Testis (tissue), 3 donors: Measurements from ENCODE around the gene PVR. TPM values are rescaled to one million over a fixed set of nuclear protein-coding genes. Genes with fewer than 3 reads are reported as not detected.

Experiments
- DNase-seq: peaks from one replicate; pipeline ENCODE4 v3.0.0-alpha.2; 2019
- H3K27ac ChIP-seq, 2 donors: fragments of 200-600 bp; sonication (generic); one replicate each; pipeline ENCODE4 v1.5.1; 2019
- H3K27me3 ChIP-seq: fragments of 200-600 bp; sonication (generic); one replicate; pipeline ENCODE4 v1.5.1; 2019
- H3K36me3 ChIP-seq: fragments of 200-600 bp; sonication (generic); one replicate; pipeline ENCODE4 v1.5.1; 2017; ENCODE audit warnings: low read depth; ENCODE audit errors: missing control alignments
- H3K4me1 ChIP-seq: fragments of 200-600 bp; sonication (generic); one replicate; pipeline ENCODE4 v1.5.1; 2019
- H3K4me3 ChIP-seq, 2 donors: fragments of 200-600 bp; sonication (generic); one replicate each; pipeline ENCODE4 v1.5.1; 2017 to 2019
- H3K9me3 ChIP-seq: fragments of 200-600 bp; sonication (generic); one replicate; pipeline ENCODE4 v1.5.1; 2017
- POLR2A ChIP-seq: fragments of 450-650 bp; IDR thresholded peaks from one replicate; pipeline ENCODE4 v1.6.1; 2017; ENCODE audit warnings: antibody characterized with exemption, mild to moderate bottlenecking, moderate library complexity
- WGBS, 2 donors: methylation state at CpG; one replicate each; pipeline ENCODE4 v1.1.5; 2018; 5-methylcytosine and 5-hydroxymethylcytosine counted together
- intact Hi-C: fragments of 100-400 bp; cut with DNase I; formaldehyde crosslinking; loops from one replicate; pipeline ENCODE4 v1.15.1; 2023; ENCODE audit warnings: low total_unique reads
- polyA plus RNA-seq: library from polyadenylated mRNA; stranded (reverse); fragments of 350-450 nt; fragmentation: Illumina TruSeq; extraction: RNeasy Lipid Tissue Mini Kit (QIAGEN cat#74804); gene quantifications from one replicate; pipeline ENCODE4 v1.2.3, GENCODE V29; 2014; ENCODE audit warnings: low read depth, low replicate concordance; ENCODE audit not compliant: insufficient read depth
- total RNA-seq, 2 donors: library from RNA; depleted of rRNA; stranded (reverse); fragments of >200 nt; gene quantifications; one replicate each; pipeline ENCODE4 v1.2.3, GENCODE V29; 2016
- TF ChIP-seq, protein P1 (sequence below), 3 experiments: fragments of 450-650 bp in 2 of 3; fragments of 200-600 bp in 1 of 3; sonication (generic) in 1 of 3; IDR thresholded peaks; one replicate each; pipeline ENCODE4 v1.5.1; 2016 to 2019; ENCODE audit warnings: antibody characterized with exemption in 3 of 3, mild to moderate bottlenecking in 2 of 3, moderate library complexity in 1 of 3

Gene PVR
- total and polyA plus RNA-seq, 3 donors from 2014 or later: 29.1 to 41.1 (median 31.9) TPM

DNA sequence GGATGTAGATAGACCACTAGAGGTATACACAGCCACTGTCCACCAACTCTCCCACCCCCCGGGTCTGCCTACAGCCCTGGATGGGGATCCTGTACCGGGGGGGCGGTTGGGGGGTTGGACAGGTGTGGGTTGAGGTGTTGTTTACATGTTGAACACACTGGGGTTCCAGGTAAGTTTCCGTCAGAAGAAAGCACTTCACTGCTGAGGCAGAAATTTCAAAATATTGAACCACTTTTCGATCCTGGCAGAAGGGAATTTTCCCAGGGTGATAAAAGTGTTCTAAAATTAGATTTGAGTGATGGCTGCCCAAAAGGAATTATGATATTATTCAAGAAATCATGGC is 48.6 kb downstream of the PVR start:
- WGBS, 2 donors: 58 to 62% methylated on average over 5 of the region's 5 CpGs
- intact Hi-C loops: no loop called here
- TF ChIP-seq POLR2A: no peak
- TF ChIP-seq, protein P1, sequence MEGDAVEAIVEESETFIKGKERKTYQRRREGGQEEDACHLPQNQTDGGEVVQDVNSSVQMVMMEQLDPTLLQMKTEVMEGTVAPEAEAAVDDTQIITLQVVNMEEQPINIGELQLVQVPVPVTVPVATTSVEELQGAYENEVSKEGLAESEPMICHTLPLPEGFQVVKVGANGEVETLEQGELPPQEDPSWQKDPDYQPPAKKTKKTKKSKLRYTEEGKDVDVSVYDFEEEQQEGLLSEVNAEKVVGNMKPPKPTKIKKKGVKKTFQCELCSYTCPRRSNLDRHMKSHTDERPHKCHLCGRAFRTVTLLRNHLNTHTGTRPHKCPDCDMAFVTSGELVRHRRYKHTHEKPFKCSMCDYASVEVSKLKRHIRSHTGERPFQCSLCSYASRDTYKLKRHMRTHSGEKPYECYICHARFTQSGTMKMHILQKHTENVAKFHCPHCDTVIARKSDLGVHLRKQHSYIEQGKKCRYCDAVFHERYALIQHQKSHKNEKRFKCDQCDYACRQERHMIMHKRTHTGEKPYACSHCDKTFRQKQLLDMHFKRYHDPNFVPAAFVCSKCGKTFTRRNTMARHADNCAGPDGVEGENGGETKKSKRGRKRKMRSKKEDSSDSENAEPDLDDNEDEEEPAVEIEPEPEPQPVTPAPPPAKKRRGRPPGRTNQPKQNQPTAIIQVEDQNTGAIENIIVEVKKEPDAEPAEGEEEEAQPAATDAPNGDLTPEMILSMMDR (IDR thresholded peaks at IDR 0.05): no peak
- no peaks in the 10 kb centered on the region for H3K36me3 ChIP-seq
- DNase-seq: no peak
- H3K27me3 ChIP-seq: no peaks in the 10 kb centered on the region
- no peak overlapping the region for H3K27ac ChIP-seq
- H3K4me1 ChIP-seq: no peaks in the 10 kb centered on the region
- no peak overlapping the region for H3K4me3 ChIP-seq
- H3K9me3 ChIP-seq: no peaks in the 10 kb centered on the region

DNA sequence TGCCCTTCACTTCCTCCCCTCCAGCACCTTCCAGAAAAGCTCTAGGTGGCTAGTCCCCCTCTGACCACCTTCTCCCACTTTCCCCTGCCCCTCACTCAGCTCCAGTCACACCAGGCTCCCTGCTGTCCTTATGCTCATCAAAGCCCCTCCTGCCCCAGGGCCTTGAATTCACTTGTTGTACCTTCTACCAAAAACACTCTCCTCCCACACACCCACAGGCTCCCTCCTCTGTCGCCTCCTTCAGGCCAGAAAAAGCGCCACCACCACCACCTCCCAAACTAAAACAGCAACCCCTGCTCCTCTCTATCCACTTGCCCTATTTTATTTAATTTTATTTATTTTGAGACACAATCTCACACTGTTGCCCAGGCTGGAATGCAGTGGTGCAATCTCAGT is 50.5 kb downstream of the PVR start:
- no peak overlapping the region for H3K27ac ChIP-seq
- intact Hi-C loops: no loop called here
- WGBS, 2 donors: 85 to 86% methylated on average over 2 of the region's 2 CpGs

GRCh38 chr19:44696939-44697669 is 53.4 kb downstream of the PVR start:
- no peak for DNase-seq
- no peak for TF ChIP-seq POLR2A
- TF ChIP-seq, protein P1 (IDR thresholded peaks at IDR 0.05): no peak
- H3K36me3 ChIP-seq: no peaks in the 10 kb centered on the region
- H3K9me3 ChIP-seq: no peaks in the 10 kb centered on the region
- H3K27ac ChIP-seq: no peak overlapping the region
- H3K27me3 ChIP-seq: no peaks in the 10 kb centered on the region
- 73 to 76% methylated on average over 22 of the region's 22 CpGs for WGBS, 2 donors
- intact Hi-C loops: no loop called here
- H3K4me3 ChIP-seq: no peak overlapping the region
- no peaks in the 10 kb centered on the region for H3K4me1 ChIP-seq

More for the DNA sequence above, 50.5 kb downstream of the PVR start:
- Histone ChIP-seq H3K9me3 (no peaks in the 10 kb centered on the region), H3K27me3 (no peaks in the 10 kb centered on the region), H3K4me1 (no peaks in the 10 kb centered on the region), H3K4me3 (no peak overlapping the region), H3K36me3 (no peaks in the 10 kb centered on the region)
- TF ChIP-seq, protein P1 (IDR thresholded peaks at IDR 0.05): no peak
- no peak for TF ChIP-seq POLR2A
- no peak for DNase-seq

- Histone ChIP-seq H3K9me3 (no peaks in the 10 kb centered on the region), H3K4me3 (no peak overlapping the region), H3K27ac (no peak overlapping the region), H3K27me3 (no peaks in the 10 kb centered on the region), H3K4me1 (no peaks in the 10 kb centered on the region), H3K36me3 (no peaks in the 10 kb centered on the region)
- intact Hi-C loops: no loop called here
- TF ChIP-seq, protein P1 (IDR thresholded peaks at IDR 0.05): no peak
- TF ChIP-seq POLR2A: no peak
- WGBS, 2 donors: 97 to 98% methylated on average over 4 of the region's 4 CpGs
- DNase-seq: no peak
Observed at GRCh38 chr19:44697670-44698034, 53.9 kb downstream of the PVR start.
